ENCODE measurements around the gene CD37.
"Not testable (repeated sequence)": the region's sequence is repeated elsewhere in the genome, so short reads cannot be mapped to it uniquely, and the experiment has no call there.

- not testable (repeated sequence) for TF ChIP-seq CTCF (IDR thresholded peaks at IDR 0.05; ENCODE audit: low read depth, low read length); POLR2A (IDR thresholded peaks at IDR 0.05; ENCODE audit: extremely low read depth, insufficient read length)
These were observed 45.9 kb upstream of the CD37 start for GRCh38 chr19:49289286-49289685.
